CD4-positive, alpha-beta T cell treated with Interleukin-15 for 1 hour (primary cell): ENCODE measurements around the gene ARSJ.

Experiments
- DNase-seq: peaks from one replicate; pipeline ENCODE4 v3.0.0-alpha.2; 2020

The ARSJ gene

GRCh38 chr4:113982181-113982580, 2.7 kb upstream of the ARSJ start:
- DNase-seq = no peak

GRCh38 chr4:113981591-113981990, 2.1 kb upstream of the ARSJ start:
- no peak for DNase-seq

- DNase-seq = no peak
These were observed 613 bp upstream of the ARSJ start for GRCh38 chr4:113979905-113980615.

- DNase-seq = no peak
These were observed 793 bp downstream of the ARSJ start for GRCh38 chr4:113978561-113979147.

GRCh38 chr4:113978105-113978504, 1.3 kb downstream of the ARSJ start:
- DNase-seq = no peak

GRCh38 chr4:113977526-113977855, 2.0 kb downstream of the ARSJ start:
- no peak for DNase-seq

- DNase-seq = no peak
These were observed 2.5 kb downstream of the ARSJ start for GRCh38 chr4:113976741-113977525.

- DNase-seq = no peak
These were observed 3.9 kb downstream of the ARSJ start for GRCh38 chr4:113975578-113975977.

- no peak for DNase-seq
These were observed 5.0 kb downstream of the ARSJ start for GRCh38 chr4:113974467-113974866.

GRCh38 chr4:113973345-113973744, 6.1 kb downstream of the ARSJ start:
- no peak for DNase-seq

GRCh38 chr4:113972781-113973180, 6.7 kb downstream of the ARSJ start:
- DNase-seq = no peak

GRCh38 chr4:113971706-113972360, 7.6 kb downstream of the ARSJ start:
- DNase-seq = no peak

- DNase-seq = no peak
These were observed 9.6 kb downstream of the ARSJ start for GRCh38 chr4:113969709-113970334.

GRCh38 chr4:113968473-113968872, 11.0 kb downstream of the ARSJ start:
- no peak for DNase-seq

- no peak for DNase-seq
These were observed 11.8 kb downstream of the ARSJ start for GRCh38 chr4:113967687-113968086.

- no peak for DNase-seq
These were observed 16.7 kb downstream of the ARSJ start for GRCh38 chr4:113962719-113963265.

GRCh38 chr4:113962016-113962347, 17.5 kb downstream of the ARSJ start:
- no peak for DNase-seq

GRCh38 chr4:113960684-113961321, 18.6 kb downstream of the ARSJ start:
- no peak for DNase-seq

GRCh38 chr4:113959539-113959937, 19.9 kb downstream of the ARSJ start:
- DNase-seq = no peak

GRCh38 chr4:113958766-113959538, 20.5 kb downstream of the ARSJ start:
- no peak for DNase-seq

- no peak for DNase-seq
These were observed 21.5 kb downstream of the ARSJ start for GRCh38 chr4:113957956-113958355.

GRCh38 chr4:113955948-113956347, 23.5 kb downstream of the ARSJ start:
- DNase-seq = no peak
